GM21367 (cell line): ENCODE results near the gene SOX5.
"Not testable (repeated sequence)": the region's sequence is repeated elsewhere in the genome, so short reads cannot be mapped to it uniquely, and the experiment has no call there.

Experiments
- ATAC-seq: cut with Tn5 transposase; IDR thresholded peaks from one replicate; pipeline ENCODE4 v1.9.1; 2021; ENCODE audit not compliant: unreplicated experiment

SOX5 gene

DNA sequence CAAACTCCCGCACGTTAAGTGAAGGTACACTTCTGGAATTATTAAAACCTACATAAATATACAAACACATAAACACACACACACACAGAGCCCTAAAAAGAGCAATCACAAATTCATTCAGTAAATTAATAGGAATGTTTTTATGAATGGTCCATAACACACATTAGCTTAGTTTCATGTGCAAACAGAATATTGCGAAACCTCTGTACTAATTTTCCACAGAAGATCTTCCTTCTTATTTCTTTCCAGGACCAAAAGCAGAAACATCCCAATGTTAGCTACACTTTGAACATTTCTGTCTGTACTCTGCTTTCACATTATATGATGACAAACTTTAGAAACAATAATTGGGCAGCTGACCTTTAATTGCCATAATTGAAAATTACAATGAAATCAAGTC is 101.6 kb downstream of the SOX5 start:
- no peak for ATAC-seq

DNA sequence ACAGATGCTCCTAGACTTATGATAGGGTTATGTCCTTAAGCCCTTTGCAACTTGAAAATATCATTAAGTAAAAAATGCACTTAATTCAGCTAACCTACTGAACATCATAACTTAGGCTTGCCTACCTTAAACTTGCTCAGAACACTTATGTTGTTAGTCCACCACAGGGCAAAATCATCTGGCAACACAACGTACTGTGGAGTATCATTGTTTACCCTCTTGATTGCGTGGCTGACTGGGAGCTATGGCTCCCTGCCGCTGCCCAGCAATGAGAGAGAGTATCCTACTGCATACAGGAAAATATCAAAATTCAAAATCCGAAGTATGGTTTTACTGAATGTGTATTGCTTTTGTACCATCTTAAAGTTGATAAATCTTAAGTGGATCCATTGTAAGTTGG is 105.5 kb downstream of the SOX5 start:
- ATAC-seq: no peak

DNA sequence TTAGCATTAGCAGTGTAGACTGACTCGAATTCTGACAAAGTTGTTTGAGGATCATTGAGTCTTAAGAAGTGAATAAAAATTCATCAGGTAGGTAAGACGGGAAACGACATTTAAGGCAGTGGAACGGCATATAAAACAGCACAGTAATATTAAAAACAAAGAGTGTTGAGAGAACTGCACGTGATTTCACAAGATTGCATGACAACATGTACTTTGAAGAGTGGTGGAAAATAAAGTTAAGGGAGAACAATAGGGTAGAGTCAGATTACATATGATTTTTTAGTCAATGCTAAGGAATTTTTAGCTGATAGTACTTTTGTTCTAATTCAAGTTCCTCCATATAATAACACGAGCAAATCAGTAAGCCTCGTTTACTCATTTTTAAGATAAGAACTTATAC is 115.4 kb downstream of the SOX5 start:
- ATAC-seq: no peak

DNA sequence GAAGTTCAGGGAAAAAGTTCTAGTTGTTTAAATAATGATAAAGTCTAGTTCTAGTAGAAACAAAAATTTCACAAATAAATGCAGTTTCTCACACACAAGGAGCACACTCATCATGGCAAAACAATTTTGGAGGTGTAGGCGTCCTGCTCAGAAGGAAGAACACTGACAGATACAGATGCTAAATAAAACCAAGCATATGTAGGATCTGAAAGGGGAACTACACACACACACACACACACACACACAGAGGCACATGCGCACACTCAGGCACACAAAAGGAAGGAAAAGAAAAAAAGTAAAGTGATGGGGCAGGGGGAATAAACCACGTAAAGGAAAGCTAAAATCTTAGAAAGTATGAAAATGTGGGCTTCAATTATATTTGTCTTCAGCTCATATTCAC is 117.7 kb downstream of the SOX5 start:
- no peak for ATAC-seq

DNA sequence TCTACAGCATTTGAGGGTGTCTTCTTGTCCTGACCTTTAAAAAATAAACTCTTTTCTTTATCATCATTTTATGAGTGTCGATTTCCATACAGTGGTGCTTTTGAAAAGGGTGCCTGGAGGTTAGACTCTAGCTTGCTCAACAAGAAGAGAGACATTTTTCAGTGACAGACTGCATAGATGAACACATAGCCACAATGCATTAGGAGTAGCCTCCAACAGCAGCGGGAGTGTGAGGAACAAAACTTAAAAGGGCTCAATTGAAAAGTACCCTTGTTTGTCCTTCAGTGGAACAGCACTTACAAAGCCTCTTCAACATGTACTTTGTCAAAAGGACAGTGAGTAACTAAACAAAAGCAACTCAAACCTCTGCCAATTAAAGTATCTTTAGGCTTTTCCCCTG is 119.3 kb downstream of the SOX5 start:
- no peak for ATAC-seq

DNA sequence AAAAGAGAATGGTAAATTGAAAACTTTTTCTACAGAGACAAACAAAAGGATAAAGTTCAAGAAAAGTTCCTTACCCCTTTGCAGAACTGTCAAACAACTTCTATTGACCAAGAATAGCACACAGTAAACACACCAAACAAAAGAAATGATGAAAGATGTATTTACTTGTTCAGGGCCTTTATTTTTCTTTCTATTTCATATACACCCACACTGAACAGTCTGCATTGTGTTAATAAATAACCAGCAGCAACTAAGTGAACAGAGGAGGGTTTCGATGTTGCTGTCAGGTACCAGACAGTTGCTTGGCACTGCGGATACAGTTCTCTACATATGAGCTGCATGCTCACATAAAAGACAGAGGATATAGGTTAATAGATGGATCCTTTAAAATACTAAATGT is 122.1 kb downstream of the SOX5 start:
- no peak for ATAC-seq

DNA sequence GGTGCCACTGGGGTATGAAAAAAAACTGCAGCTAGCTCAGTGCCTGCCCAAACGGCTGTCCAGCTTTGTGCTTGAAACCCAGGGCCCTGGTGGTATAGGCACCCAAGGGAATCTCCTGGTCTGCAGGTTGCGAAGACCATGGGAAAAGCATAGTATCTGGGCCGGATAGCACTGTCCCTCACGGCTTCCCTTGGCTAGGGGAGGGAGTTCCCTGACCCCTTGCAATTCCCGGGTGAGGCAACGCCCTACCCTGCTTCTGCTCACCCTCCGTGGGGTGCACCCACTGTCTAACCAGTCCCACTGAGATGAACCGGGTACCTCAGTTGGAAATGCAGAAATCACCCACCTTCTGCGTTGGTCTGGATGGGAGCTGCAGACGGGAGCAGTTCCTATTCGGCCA is 124.3 kb downstream of the SOX5 start:
- ATAC-seq: not testable (repeated sequence)

DNA sequence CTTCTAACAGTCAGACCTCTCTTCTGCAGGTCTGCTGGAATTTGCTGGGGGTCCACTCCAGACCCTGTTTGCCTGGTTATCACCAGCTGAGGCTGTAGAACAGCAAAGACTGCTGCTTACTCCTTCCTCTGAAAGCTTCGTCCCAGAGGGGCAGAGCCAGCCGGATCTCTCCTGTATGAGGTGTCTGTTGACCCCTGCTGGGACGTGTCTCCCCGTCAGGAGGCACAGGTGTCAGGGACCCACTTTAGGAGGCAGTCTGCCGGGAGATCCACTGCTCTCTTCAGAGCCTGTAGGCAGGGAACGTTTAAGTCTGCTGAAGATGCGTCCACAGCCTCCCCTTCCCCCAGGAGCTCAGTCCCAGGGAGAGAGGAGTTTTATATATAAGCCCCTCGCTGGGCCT is 125.1 kb downstream of the SOX5 start:
- no peak for ATAC-seq

DNA sequence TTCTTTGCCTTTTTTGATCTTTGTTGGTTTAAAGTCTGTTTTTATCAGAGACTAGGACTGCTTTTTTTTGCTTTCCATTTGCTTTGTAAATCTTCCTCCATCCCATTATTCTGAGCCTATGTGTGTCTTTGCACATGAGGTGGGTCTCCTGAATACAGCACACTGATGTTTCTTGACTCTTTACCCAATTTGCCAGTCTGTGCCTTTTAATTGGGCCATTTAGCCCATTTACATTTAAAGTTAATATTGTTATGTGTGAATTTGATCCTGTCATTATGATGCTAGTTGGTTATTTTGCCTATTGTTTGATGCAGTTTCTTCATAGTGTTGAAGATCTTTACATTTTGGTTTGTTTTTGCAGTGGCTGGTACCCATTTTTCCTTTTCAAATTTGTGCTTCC is 126.6 kb downstream of the SOX5 start:
- ATAC-seq: not testable (repeated sequence)

DNA sequence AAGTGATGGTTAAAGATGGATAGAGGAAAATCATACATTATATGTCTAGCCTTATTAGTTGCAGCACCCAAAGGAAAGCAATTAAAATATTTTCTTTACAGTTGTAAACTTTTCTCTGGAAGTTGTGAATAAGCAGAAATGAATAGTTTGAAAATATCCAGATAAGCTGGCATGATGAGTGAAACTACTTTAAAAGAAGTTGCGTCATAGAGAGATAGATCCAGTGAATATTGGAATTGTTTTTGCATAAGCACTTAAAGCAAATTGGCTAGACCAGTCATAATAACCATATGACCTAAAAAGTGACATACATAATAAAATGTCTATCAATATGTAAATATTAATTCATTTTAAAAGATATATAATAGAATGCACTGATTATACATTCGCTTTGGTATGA is 132.1 kb downstream of the SOX5 start:
- no peak for ATAC-seq

DNA sequence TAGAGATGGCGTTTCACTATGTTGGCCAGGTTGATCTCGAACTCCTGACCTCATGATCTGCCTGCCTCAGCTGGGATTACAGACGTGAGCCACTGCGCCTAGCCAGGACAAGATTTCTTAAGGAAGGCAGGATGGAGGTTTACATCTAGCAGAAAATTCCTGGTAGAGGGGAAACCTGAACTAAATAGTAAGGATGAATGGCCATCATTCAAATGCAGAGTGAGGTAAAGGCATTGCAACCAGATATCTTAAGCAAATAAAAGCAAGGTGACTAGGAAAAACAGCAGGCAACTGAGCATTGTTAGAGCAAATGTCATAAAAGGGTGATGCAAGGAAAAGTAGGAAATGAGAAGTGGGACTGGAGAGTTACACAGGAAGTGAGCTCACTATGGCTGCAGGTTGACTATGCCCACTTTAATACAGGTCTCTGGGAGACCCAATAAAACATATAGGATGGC is 133.0 kb downstream of the SOX5 start:
- ATAC-seq: no peak

DNA sequence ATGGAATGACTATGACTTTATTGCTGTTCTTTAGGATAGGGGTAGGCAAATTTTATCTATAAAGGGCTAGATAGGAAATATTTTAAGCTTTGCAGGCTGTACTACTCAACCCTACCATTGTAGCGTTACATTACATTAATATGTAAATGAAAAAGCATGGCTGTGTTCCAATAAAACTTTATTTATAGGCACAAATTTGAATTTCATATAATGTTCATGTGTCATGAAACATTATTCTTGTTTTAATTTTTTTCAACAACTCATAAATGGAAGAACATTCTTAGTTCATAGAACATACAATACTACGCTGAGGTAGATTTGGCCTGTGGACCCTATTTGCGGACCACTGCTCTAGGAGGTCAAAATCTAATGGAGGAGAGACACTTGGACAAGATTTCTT is 133.7 kb downstream of the SOX5 start:
- ATAC-seq: no peak

DNA sequence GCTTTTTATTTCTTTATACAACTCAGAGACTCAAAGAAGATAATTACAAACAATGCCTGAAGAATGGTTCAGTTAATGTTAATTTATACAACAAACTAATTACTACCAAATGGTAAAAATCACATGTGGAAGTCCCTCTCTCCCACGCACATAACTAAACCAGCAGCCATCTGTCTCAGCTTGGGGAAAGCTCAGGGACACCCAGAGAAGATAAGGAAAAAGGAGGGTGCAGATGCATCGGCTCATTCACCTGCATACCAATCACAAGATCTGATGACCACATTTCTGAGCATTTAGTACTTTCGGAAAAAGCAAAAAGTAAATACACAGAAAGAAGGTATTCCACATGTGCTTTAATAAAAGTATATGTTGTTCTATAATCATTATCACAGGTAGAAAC is 136.3 kb downstream of the SOX5 start:
- no peak for ATAC-seq

DNA sequence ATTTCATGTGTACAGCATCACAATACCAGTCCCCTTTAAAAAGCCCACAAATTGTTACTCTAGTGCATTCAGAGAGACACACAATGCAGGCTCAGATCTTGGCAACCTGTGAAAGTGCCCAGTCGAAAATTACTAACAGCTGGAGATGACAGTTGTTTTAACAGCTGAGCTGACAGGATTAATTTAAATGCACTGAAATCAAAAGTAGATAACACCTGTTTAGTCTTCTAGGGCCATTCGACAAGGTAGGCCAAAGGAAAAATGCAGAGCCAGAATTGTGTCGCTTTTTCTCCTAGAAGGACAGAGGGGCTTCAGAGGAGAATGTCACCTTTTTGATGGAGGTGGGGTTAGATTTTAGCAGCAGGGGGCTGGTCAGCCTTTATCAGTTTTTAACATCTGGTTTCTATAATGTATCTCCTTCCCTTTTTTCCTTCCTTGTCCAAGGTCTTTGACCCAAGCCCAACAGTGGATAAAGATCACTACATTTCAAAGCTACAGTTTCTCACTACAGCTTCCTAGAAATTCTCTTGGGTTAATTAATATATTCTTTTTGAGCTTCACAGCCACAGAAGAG is 139.1 kb downstream of the SOX5 start:
- no peak for ATAC-seq

DNA sequence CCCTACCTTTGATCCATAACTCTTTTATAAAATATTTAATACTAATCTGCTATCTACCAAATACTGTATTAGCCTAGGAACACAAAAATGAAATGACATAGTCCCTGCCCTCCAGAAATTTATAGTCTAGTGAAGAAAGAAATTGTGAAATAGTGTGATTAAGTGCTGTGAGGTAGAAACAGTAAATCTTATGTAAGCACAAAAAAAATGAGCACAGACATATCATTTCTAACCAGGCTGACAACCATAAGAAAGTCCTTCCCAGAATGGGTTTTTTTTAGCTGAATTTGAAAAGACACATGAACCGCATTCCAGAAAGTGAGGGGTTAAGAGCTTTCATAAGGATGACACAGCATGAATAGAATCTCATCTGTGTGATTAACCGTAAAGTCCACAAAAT is 145.9 kb downstream of the SOX5 start:
- no peak for ATAC-seq

DNA sequence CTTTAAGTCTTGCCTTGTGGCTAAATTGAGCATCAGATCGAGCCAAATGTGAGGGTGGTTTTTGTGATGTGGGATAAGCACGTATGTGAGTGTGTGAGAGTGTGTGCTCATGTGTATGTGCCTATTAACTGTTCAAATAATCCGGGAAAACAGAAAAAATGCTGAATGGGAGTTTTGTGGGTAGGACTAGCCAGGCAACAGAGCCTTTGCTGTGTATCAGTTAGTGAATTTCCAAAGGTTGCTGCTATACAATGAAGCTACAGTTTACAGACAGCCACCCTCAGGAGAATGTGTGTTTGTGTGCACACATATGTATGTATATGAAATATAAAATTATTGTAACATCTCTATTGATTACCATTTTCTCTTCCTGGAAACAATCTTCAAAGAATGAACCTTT is 154.0 kb downstream of the SOX5 start:
- no peak for ATAC-seq

DNA sequence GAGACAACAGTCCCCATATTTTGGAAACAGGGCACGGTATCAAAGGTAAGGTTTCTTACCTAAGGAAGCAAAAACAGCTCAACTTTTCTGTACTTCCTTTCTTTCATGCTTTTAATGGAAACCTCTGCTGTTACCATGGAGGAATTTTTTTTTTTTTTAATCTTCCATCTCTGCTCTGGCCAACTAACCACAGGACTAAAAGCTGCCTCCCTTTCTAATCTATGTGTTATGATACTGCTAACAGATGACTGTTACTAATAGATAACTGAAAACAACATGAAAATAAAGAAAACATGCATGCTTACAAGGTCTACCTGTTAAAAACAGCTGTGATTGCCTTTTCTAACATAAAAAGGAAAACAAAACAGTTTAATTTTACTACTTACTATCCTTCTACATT is 168.4 kb downstream of the SOX5 start:
- ATAC-seq: no peak

DNA sequence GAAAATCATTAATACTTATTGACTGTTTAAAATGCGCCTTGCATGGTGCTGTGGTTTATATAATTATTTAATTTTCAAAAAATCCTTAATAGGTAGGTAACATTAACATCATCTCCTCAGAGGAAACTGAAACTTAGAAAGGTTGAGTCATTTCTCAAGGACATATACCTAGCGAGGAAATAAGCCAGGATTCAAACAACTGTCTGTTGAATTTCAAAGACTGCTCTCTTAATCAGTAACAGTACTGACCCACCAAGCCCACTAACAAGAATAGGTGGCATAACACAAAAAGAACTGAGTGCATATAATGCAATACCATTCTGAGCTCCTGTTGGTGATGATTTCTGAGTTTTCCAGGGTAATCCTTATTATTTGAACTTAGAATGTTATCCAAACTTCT is 174.3 kb downstream of the SOX5 start:
- ATAC-seq: no peak

DNA sequence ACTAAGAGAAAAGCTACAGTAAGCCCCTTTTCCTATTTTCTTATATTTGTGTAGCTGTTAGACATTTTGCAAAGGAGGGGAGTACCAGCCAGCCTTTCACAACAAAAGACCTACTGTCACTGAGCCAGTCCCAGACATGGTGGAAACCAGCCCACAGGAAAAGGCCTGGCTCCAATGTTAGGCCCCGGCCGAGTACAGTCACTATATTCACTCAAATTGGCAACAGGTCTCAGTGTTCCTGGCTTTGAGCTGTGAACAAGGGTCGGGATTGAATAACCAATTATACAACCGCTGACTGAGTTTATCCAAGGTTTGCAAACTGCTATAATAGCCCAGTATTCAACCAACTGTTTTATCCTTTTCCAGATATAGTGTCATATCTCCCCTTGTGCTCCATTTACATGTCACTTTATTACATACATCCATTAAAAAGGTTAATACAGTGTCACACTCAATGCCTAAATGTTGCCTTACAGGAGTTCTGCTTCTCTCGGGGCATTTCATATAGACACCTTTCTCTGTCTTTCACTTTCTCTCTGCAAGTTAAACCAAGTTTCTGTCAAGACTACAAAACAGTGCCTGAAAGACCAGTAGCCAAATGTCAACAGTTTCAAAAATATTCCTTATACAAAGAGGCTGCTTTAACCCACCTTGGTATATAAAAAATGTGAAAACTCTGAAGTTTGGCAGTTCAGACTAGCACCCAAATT is 178.1 kb downstream of the SOX5 start:
- no peak for ATAC-seq

DNA sequence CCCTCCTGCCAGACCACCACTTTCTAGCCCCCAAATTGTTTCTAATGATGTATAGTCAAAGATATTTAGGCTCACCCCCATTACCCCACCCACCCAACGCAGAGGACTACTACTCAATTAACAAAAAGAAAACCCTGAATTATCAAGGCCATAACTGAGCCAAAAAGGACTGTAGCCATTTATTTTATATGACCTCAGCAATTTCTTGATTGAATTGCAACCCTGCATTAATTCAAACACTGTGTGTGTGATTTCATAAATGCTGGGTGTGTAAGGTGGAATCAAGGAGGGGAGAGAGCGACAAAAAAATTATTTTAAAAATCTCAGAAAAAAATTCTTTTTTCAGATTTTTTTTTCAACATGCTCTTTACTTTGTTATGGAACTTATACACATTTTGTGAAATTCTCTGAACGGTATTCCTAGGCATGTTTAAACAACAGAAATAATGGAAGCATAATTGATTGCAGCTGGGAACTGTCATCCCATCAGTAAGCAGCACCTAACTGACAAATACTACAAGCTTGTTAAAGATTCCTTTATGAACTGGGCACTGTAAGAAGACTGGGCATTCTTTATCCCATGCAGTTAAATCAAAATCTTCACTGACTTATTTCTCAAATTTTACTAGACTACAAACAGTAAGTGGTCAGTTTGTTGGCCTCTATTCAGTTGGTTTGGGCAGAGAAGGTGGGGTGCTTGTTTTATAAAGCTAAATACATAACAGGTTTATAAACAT is 179.1 kb downstream of the SOX5 start:
- ATAC-seq: no peak

DNA sequence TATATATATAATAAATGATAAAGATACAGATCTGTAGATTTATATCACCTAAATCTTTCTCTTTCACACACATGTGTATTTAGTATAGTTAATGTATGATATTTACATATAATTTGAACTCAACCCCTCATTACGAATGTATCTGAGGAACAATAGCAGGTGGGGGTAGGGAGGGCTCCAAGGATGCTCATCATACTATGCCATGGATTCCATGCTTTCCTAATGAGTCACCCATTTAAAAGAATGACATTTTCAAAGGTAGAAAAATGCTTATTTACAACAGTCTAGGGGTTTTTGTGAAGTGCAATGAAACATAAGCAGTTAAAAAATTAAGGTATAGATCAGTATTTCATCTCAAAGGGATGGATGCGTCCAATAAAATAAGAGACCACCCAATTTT is 181.6 kb downstream of the SOX5 start:
- no peak for ATAC-seq

DNA sequence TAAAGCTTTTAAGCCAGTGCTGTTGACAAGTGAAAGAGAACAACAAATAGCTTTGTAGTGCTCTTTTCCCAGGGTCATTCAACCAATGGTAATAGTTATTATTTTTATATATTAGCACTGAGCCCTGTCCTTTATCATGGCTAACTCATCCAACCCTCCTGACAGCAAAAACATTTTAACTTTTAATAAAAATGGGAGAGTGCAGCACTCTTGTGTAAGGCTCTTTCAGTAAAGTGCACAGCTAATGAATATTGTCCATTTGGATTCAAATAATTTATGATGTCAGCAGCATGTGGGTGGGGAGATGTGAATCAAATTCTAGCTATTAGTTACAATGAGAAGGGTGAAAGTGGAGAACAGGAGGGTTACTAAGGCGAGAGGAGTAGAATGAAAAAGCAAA is 185.7 kb downstream of the SOX5 start:
- ATAC-seq: no peak
